Measurements from ENCODE around the gene DEFB115.
"Not testable (repeated sequence)": the region's sequence is repeated elsewhere in the genome, so short reads cannot be mapped to it uniquely, and the experiment has no call there.

The DEFB115 gene

GRCh38 chr20:31257364-31257763 is at the start of gene DEFB115:
Gene DEFB115 (plus strand): TSS chr20:31257664. CDS start chr20:31257664, 0 bp downstream.
- DNase-seq = no peak

- no peak for DNase-seq
These were observed 20.5 kb upstream of the DEFB115 start for GRCh38 chr20:31236953-31237352.

GRCh38 chr20:31237763-31238162 is 19.7 kb upstream of the DEFB115 start:
- no peak for DNase-seq

- no peak for DNase-seq
These were observed 18.3 kb upstream of the DEFB115 start for GRCh38 chr20:31239139-31239538.

- DNase-seq = no peak
These were observed 505 bp upstream of the DEFB115 start for GRCh38 chr20:31256959-31257358.

- DNase-seq = no peak
These were observed 3.0 kb downstream of the DEFB115 start for GRCh38 chr20:31260326-31260932.

- DNase-seq = no peak
These were observed 17.0 kb downstream of the DEFB115 start for GRCh38 chr20:31274441-31274840.

- no peak for DNase-seq
These were observed 20.7 kb downstream of the DEFB115 start for GRCh38 chr20:31278178-31278577.

- DNase-seq = not testable (repeated sequence)
These were observed 27.5 kb downstream of the DEFB115 start for GRCh38 chr20:31284964-31285363.

GRCh38 chr20:31308535-31309162 is 51.2 kb downstream of the DEFB115 start, which contains the start of gene DEFB116:
Gene DEFB116 (minus strand): TSS chr20:31308585. CDS start chr20:31308585, 0 bp downstream.
- no peak for DNase-seq

All from activated T-cell treated with anti-CD3 and anti-CD28 coated beads, Interleukin-2, amount 50 U/mL, for 1 hour (primary cell).